Activated T-cell treated with anti-CD3 and anti-CD28 coated beads, Interleukin-2, amount 50 U/mL, for 72 hours (primary cell): ENCODE results near the gene USP51. TPM values are rescaled to one million over a fixed set of nuclear protein-coding genes. Genes with fewer than 3 reads are reported as not detected.
A peak's percentile ranks its signal among the peaks of the same experiment; 100 is the strongest.
"Not testable (repeated sequence)": the region's sequence is repeated elsewhere in the genome, so short reads cannot be mapped to it uniquely, and the experiment has no call there.

Experiments used
- ATAC-seq, 2 donors: fragments of 150-1000 bp; cut with Tn5 transposase; replicated peaks in 1 of 2; 2 replicates each; pipeline ENCODE4 v1.10.0; 2021; ENCODE audit warnings: moderate library complexity in 2 of 2, mild to moderate bottlenecking in 1 of 2
- DNase-seq, 2 donors: peaks; one replicate each; pipeline ENCODE4 v3.0.0; 2021 to 2022; ENCODE audit warnings: mixed read lengths in 1 of 2
- H3K27ac Mint-ChIP-seq: one replicate; pipeline ENCODE4 v1.8.0; 2022; ENCODE audit warnings: mild to moderate bottlenecking, moderate library complexity, mixed read lengths
- H3K27me3 Mint-ChIP-seq: one replicate; pipeline ENCODE4 v1.8.0; 2022; ENCODE audit warnings: low read depth, mixed read lengths
- H3K36me3 Mint-ChIP-seq, 2 donors: one replicate each; pipeline ENCODE4 v1.8.0; 2022; ENCODE audit warnings: mixed read lengths in 2 of 2, mild to moderate bottlenecking in 1 of 2; ENCODE audit not compliant: insufficient read depth in 2 of 2
- H3K4me1 Mint-ChIP-seq: one replicate; pipeline ENCODE4 v1.8.0; 2022; ENCODE audit warnings: low read depth, mixed read lengths
- H3K4me3 Mint-ChIP-seq, 2 donors: one replicate each; pipeline ENCODE4 v1.8.0; 2022; ENCODE audit warnings: mild to moderate bottlenecking in 2 of 2, mixed read lengths in 2 of 2, moderate library complexity in 2 of 2
- H3K9me3 Mint-ChIP-seq, 2 donors: one replicate each; pipeline ENCODE4 v1.8.0; 2022; ENCODE audit warnings: mixed read lengths in 2 of 2
- total RNA-seq, 2 donors: library from RNA; stranded (reverse); gene quantifications; one replicate each; pipeline ENCODE4 v1.2.3, GENCODE V29; 2022

The USP51 gene
- total RNA-seq, 2 donors from 2014 or later = 2.2 to 2.7 TPM

- DNase-seq (peak; percentile 1 to 4), ATAC-seq (peak; percentile 8 to 29)
- peaks cover 0 to 4% of the 10 kb centered on the region in 2 donors for H3K36me3 Mint-ChIP-seq
- peak overlapping the region; percentile 79 for H3K27ac Mint-ChIP-seq
- no peaks in the 10 kb centered on the region for H3K9me3 Mint-ChIP-seq
- no peaks in the 10 kb centered on the region for H3K27me3 Mint-ChIP-seq
- H3K4me3 Mint-ChIP-seq = peak overlapping the region; percentile 93 to 95
- no peaks in the 10 kb centered on the region for H3K4me1 Mint-ChIP-seq
Observed at GRCh38 chrX:55452833-55453124, 36.9 kb downstream of the USP51 start.

GRCh38 chrX:55451990-55452832 is 37.4 kb downstream of the USP51 start, which contains the start of gene MAGEH1:
Gene MAGEH1, plus strand, starts transcription at chrX:55452127. Its CDS starts 248 bp downstream, at chrX:55452375.
- DNase-seq (peak; percentile 76 to 81), ATAC-seq (peak; percentile 96 to 97)
- peak within 1 kb of the TSS; percentile 93 to 95 for H3K4me3 Mint-ChIP-seq
- H3K9me3 Mint-ChIP-seq = no peaks in the 10 kb centered on the region
- peak within 1 kb of the TSS; percentile 79 for H3K27ac Mint-ChIP-seq
- no peaks in the 10 kb centered on the region for H3K27me3 Mint-ChIP-seq
- H3K4me1 Mint-ChIP-seq = no peaks in the 10 kb centered on the region
- peaks cover 0 to 4% of the 10 kb centered on the region in 2 donors for H3K36me3 Mint-ChIP-seq

DNA sequence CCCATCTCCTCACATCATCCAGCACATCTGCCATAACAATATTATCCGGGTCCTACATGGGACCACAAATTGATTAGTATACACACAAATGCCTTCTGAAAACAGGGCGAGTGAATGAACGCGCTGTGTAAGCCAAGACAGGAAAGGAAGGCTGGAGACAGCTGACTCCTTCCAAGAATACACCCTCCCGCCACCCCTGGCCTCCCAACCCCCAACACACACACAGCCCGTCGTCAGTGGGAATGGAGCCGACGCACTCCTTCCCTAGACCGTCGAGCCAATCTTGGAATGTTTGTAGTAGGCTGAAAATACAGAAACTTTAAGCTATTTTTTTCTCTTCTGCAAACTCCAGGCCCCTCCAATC is 38.0 kb downstream of the USP51 start:
- H3K27me3 Mint-ChIP-seq = no peaks in the 10 kb centered on the region
- H3K36me3 Mint-ChIP-seq = peaks cover 0 to 4% of the 10 kb centered on the region in 2 donors
- no peak for DNase-seq
- peak overlapping the region; percentile 93 to 95 for H3K4me3 Mint-ChIP-seq
- no peaks in the 10 kb centered on the region for H3K9me3 Mint-ChIP-seq
- peak; percentile 26 to 34 for ATAC-seq
- H3K4me1 Mint-ChIP-seq = no peaks in the 10 kb centered on the region
- peak overlapping the region; percentile 79 for H3K27ac Mint-ChIP-seq

DNA sequence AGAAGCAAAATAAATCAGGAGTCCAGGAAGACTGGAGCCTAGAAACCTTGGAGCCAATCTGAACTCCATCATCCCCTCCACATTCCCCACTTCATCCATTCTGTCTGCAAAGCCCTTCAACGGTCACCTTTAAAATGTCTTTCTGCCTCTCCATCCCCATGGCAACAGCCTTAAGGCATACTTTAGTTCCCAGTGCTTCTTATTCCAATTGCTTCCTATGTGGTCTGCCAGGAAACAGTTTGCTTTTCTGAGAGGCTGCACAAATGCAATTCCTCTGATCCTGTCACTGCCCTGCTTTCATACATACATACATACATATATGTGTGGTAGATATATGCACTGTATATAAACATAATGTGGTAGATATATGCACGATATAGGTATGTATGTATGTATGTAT is 38.5 kb downstream of the USP51 start:
- Mint-ChIP-seq H3K4me3 (peak overlapping the region; percentile 93 to 95), H3K9me3 (no peaks in the 10 kb centered on the region), H3K36me3 (peaks cover 0 to 4% of the 10 kb centered on the region in 2 donors), H3K27ac (no peak overlapping the region), H3K4me1 (no peaks in the 10 kb centered on the region), H3K27me3 (peaks cover 4% of the 10 kb centered on the region)
- DNase-seq = no peak
- ATAC-seq = no peak

- H3K4me1 Mint-ChIP-seq = no peaks in the 10 kb centered on the region
- H3K27me3 Mint-ChIP-seq = peaks cover 8% of the 10 kb centered on the region
- H3K27ac Mint-ChIP-seq = no peak overlapping the region
- DNase-seq (no peak), ATAC-seq (no peak)
- no peak overlapping the region for H3K4me3 Mint-ChIP-seq
- no peaks in the 10 kb centered on the region for H3K9me3 Mint-ChIP-seq
- peaks cover 0 to 4% of the 10 kb centered on the region in 2 donors for H3K36me3 Mint-ChIP-seq
Observed at GRCh38 chrX:55450259-55450658, 39.4 kb downstream of the USP51 start.

- DNase-seq, H3K36me3 Mint-ChIP-seq, H3K4me3 Mint-ChIP-seq, H3K27ac Mint-ChIP-seq, H3K9me3 Mint-ChIP-seq, H3K4me1 Mint-ChIP-seq, ATAC-seq: not testable (repeated sequence)
- H3K27me3 Mint-ChIP-seq = peaks cover 41% of the 10 kb centered on the region
Observed at GRCh38 chrX:55443468-55443867, 46.2 kb downstream of the USP51 start.

Other genes with a start within 250 kb of the USP51 start
- not detected for gene PAGE3, start 224.9 kb downstream of the USP51 start, total RNA-seq
- gene MAGEH1, start 37.7 kb downstream of the USP51 start, total RNA-seq = 10 to 100 TPM; 18.9 to 20.6 TPM
- not detected for gene FOXR2, start 133.6 kb upstream of the USP51 start, total RNA-seq
- 10 to 100 TPM; 10.9 to 11.5 TPM for gene RRAGB, start 227.9 kb upstream of the USP51 start, total RNA-seq